GM12892 (cell line): ENCODE data around the gene MXI1.

Source experiments
- POLR2A ChIP-seq: IDR thresholded peaks from 2 replicates; pipeline ENCODE4 v1.6.1; 2011; ENCODE audit warnings: low read depth, low read length, control low read depth
- TAF1 ChIP-seq: IDR thresholded peaks from 2 replicates; pipeline ENCODE4 v1.6.1; 2011; ENCODE audit warnings: low read depth, mild to moderate bottlenecking, control low read depth, low read length, borderline replicate concordance

GRCh38 chr10:110305767-110306451 lies 98.5 kb downstream of the MXI1 start:
- TF ChIP-seq POLR2A (no peak), TAF1 (no peak)
